Neutrophil (primary cell): Measurements from ENCODE around the gene ZNF583.

Experiments
- H3K27ac ChIP-seq: fragments of 200-600 bp; sonication (generic); 2 replicates; pipeline ENCODE4 v1.5.1; 2016; ENCODE audit warnings: mild to moderate bottlenecking, moderate library complexity
- H3K27me3 ChIP-seq: fragments of 200-600 bp; sonication (generic); 2 replicates; pipeline ENCODE4 v1.6.0; 2016; ENCODE audit warnings: mild to moderate bottlenecking
- H3K36me3 ChIP-seq: fragments of 200-600 bp; sonication (generic); 2 replicates; pipeline ENCODE4 v1.5.1; 2017
- H3K4me1 ChIP-seq, 2 experiments: fragments of 200-600 bp in 1 of 2; sonication (generic) in 1 of 2; 1 replicate in 1 of 2; 2 replicates in 1 of 2; pipeline versions ENCODE4 v1.5.1 to v1.6.1; 2013 to 2016; ENCODE audit warnings: low read depth in 1 of 2, low read length in 1 of 2, mild to moderate bottlenecking in 1 of 2, moderate library complexity in 1 of 2; ENCODE audit not compliant: control insufficient read depth in 1 of 2, insufficient read depth in 1 of 2
- H3K4me3 ChIP-seq, 2 experiments: fragments of 200-600 bp in 1 of 2; sonication (generic) in 1 of 2; 1 replicate in 1 of 2; 2 replicates in 1 of 2; pipeline ENCODE4 v1.5.1; 2013 to 2016; ENCODE audit warnings: low read depth in 1 of 2, low read length in 1 of 2, mild to moderate bottlenecking in 1 of 2, moderate library complexity in 1 of 2
- H3K9me3 ChIP-seq: fragments of 200-600 bp; sonication (generic); 2 replicates; pipeline ENCODE4 v1.5.1; 2016
- TF ChIP-seq, protein P1 (sequence below): fragments of 200-600 bp; sonication (generic); IDR thresholded peaks from 2 replicates; pipeline ENCODE4 v1.5.1; 2016; ENCODE audit warnings: antibody characterized with exemption

ZNF583 gene

GRCh38 chr19:56403764-56404704, at the start of gene ZNF583:
Gene ZNF583 (plus strand): TSS chr19:56404332. CDS start chr19:56407115, 2,783 bp downstream.
- H3K27ac ChIP-seq: peak within 1 kb of the TSS; percentile 89
- H3K36me3 ChIP-seq: peaks cover 6% of the 10 kb centered on the region
- TF ChIP-seq, protein P1, sequence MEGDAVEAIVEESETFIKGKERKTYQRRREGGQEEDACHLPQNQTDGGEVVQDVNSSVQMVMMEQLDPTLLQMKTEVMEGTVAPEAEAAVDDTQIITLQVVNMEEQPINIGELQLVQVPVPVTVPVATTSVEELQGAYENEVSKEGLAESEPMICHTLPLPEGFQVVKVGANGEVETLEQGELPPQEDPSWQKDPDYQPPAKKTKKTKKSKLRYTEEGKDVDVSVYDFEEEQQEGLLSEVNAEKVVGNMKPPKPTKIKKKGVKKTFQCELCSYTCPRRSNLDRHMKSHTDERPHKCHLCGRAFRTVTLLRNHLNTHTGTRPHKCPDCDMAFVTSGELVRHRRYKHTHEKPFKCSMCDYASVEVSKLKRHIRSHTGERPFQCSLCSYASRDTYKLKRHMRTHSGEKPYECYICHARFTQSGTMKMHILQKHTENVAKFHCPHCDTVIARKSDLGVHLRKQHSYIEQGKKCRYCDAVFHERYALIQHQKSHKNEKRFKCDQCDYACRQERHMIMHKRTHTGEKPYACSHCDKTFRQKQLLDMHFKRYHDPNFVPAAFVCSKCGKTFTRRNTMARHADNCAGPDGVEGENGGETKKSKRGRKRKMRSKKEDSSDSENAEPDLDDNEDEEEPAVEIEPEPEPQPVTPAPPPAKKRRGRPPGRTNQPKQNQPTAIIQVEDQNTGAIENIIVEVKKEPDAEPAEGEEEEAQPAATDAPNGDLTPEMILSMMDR: peak; percentile 48
- peak within 1 kb of the TSS; percentile 64 to 95 for H3K4me3 ChIP-seq
- H3K27me3 ChIP-seq: no peaks in the 10 kb centered on the region
- peaks cover 17% of the 10 kb centered on the region for H3K9me3 ChIP-seq
- peaks cover 14% of the 10 kb centered on the region in 2 experiments for H3K4me1 ChIP-seq

DNA sequence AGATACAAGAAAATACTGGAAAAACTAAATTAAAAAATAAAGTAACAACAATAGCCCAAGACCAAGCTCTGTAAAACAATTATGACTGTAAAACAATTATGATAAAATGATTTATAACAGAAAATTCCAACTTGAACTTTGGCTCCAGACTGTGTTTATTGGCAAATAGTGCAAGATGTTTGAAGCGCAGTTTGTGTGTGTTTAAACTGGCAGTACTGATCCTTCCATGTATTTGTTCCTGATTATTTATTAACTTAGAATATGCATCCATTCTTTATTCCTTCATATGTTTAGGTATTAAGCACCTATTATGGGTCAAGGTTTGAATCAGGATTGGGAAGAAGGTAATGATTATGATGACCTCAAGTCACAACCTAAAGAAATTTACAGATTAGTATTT, 48.6 kb upstream of the ZNF583 start:
- no peak overlapping the region for H3K27ac ChIP-seq

GRCh38 chr19:56356944-56357343, 47.2 kb upstream of the ZNF583 start:
- Histone ChIP-seq H3K4me3 (no peak overlapping the region), H3K36me3 (no peaks in the 10 kb centered on the region), H3K27ac (no peak overlapping the region), H3K27me3 (no peaks in the 10 kb centered on the region), H3K9me3 (no peaks in the 10 kb centered on the region), H3K4me1 (no peaks in the 10 kb centered on the region)
- TF ChIP-seq, protein P1: no peak

More for the DNA sequence above, 48.6 kb upstream of the ZNF583 start:
- TF ChIP-seq, protein P1: no peak
- no peaks in the 10 kb centered on the region for H3K36me3 ChIP-seq
- H3K27me3 ChIP-seq: no peaks in the 10 kb centered on the region
- H3K4me3 ChIP-seq: no peak overlapping the region
- no peaks in the 10 kb centered on the region for H3K4me1 ChIP-seq
- no peaks in the 10 kb centered on the region for H3K9me3 ChIP-seq

DNA sequence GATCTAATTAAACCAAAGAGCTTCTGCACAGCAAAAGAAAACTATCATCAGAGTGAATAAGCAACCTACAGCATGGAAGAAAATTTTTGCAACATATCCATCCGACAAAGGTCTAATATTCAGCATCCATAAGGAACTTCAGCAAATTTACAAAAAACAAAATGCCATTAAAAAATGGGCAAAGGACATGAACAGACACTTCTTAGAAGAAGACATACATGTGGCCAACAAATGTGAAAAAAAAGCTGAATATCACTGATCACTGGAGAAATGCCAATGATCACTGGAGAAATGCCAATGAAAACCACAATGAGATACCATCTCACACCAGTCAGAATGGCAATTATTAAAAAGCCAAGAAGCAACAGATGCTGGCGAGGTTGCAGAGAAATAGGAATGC, 43.3 kb upstream of the ZNF583 start:
- Histone ChIP-seq H3K4me1 (no peaks in the 10 kb centered on the region), H3K9me3 (no peaks in the 10 kb centered on the region), H3K4me3 (no peak overlapping the region), H3K27me3 (no peaks in the 10 kb centered on the region), H3K36me3 (no peaks in the 10 kb centered on the region), H3K27ac (no peak overlapping the region)
- TF ChIP-seq, protein P1: no peak

DNA sequence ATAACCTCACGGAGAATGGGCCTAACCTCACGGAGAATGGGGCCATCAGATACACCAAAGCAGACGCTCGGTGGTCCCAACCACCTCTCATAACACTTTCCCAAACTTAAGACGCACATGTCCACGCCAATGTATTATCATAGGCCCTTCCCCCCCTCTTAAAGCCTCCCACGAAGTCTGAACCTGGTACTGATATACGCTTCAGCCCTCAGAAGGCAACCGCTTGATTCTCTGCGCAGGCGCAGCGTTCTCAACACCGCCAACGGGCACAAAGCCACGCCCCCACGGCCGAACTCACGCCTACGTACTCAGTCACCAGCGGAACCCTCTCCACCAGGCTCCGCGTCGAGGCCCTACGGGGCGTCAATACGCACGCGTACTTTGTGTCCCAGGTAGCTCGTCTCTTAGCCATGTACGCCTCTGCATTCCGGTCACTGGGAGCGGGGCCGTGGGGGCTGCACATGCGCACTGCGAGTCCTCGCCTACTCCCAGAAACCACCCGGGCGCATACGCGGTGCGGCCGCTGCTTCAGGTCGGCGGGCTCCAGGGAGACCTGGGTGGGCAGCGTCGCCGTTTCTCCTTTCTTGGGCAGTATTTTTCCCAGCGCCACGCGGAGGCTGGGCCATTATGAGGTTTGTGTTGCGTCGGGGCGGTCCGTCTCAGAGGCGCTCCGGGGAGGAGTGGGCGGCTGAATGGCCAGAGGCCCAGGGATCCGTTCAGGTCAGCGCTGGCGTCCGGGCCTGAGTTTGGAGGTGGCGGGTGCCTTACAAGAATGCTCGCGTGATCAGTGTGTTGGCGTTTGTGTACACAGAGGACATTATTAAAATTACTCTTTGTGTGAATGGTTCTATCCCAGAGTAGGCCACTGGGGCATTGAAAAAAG, 36.1 kb upstream of the ZNF583 start:
- Histone ChIP-seq H3K36me3 (no peaks in the 10 kb centered on the region), H3K9me3 (no peaks in the 10 kb centered on the region), H3K27ac (peak overlapping the region; percentile 55), H3K27me3 (no peaks in the 10 kb centered on the region), H3K4me3 (peak overlapping the region; percentile 66 to 72), H3K4me1 (peaks cover 11 to 16% of the 10 kb centered on the region in 2 experiments)
- TF ChIP-seq, protein P1: no peak
